ENCODE data around the gene ASIP.

Gene ASIP

DNA sequence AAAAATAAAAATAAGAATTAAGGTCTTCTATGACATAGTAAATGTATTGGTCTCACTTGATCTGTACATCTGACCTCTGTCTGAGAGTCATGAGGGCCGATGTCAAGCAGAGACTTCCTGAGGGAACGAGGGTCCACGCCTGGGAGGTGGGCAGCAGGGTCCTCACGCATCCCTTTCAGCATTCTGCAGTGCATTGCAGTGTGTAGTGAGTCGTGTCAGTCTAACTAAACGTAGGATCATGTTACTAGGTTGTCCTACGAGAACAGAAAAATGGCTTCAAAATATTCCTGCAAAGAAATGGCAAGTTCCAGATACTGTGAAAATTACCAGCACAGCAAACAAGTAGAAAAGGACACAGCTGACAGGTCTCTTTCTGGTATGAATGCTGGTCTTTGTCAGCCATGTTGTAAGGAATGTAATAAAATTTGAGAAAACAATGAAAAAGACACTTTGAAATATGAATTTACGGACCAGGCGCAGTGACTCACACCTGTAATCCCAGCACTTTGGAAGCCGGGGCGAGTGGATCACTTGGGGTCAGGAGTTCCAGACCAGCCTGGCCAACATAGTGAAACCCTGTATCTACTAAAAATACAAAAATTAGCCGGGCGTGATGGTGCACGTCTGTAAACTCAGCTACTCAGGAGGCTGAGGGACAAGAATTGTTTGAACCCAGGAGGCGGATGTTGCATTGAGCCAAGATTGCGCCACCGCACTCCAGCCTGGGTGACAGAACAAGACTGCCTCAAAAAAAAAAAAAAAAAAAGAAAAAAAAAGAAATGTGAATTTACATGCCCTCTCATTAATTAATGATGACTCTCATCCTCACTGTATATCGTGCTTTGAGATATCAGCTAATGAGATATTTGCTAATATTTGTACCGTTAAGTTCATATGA is 64.4 kb downstream of the ASIP start:
- Histone ChIP-seq H3K27me3 (ENCODE audit: control insufficient read depth in 1 of 2, insufficient read depth in 2 of 2, low read length in 2 of 2) (no peaks in the 10 kb centered on the region), H3K9ac (ENCODE audit: low read depth in 1 of 2, low read length in 2 of 2) (no peak overlapping the region), H3K36me3 (ENCODE audit: control insufficient read depth in 1 of 2, insufficient read depth in 2 of 2, low read length in 2 of 2) (no peaks in the 10 kb centered on the region), H3K27ac (ENCODE audit: low read depth, low read length) (no peak overlapping the region), H3K9me3 (ENCODE audit: control insufficient read depth in 1 of 2, low read length in 2 of 2) (no peaks in the 10 kb centered on the region), H3K4me1 (ENCODE audit: control insufficient read depth in 1 of 2, insufficient read depth in 2 of 2, low read length in 2 of 2) (peaks cover 22 to 23% of the 10 kb centered on the region in 2 donors), H3K4me3 (ENCODE audit: low read depth in 1 of 2, low read length in 2 of 2) (no peak overlapping the region)

DNA sequence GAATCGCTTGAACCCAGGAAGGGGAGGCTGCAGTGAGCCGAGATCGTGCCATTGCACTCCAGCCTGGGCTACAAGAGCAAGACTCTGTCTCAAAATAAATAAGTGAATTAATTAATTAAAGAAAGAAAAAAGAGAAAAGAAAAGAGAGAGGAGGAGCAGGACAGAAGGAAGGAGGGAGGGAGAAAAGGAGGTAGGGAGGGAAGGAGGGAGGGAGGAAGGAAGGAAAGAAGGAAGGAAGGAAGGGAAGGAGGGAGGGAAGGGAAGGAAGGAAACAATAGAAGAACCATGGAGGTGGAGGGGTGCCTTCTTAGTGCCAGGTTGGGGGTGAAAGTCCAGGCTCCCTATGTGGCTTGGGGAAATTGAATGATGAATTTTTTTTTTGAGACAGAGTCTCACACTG is 68.5 kb downstream of the ASIP start:
- Histone ChIP-seq H3K27me3 (ENCODE audit: control insufficient read depth in 1 of 2, insufficient read depth in 2 of 2, low read length in 2 of 2) (peaks cover 0 to 9% of the 10 kb centered on the region in 2 donors), H3K9me3 (ENCODE audit: control insufficient read depth in 1 of 2, low read length in 2 of 2) (no peaks in the 10 kb centered on the region), H3K36me3 (ENCODE audit: control insufficient read depth in 1 of 2, insufficient read depth in 2 of 2, low read length in 2 of 2) (no peaks in the 10 kb centered on the region), H3K4me3 (ENCODE audit: low read depth in 1 of 2, low read length in 2 of 2) (no peak overlapping the region), H3K9ac (ENCODE audit: low read depth in 1 of 2, low read length in 2 of 2) (no peak overlapping the region), H3K4me1 (ENCODE audit: control insufficient read depth in 1 of 2, insufficient read depth in 2 of 2, low read length in 2 of 2) (peaks cover 18 to 24% of the 10 kb centered on the region in 2 donors), H3K27ac (ENCODE audit: low read depth, low read length) (no peak overlapping the region)

DNA sequence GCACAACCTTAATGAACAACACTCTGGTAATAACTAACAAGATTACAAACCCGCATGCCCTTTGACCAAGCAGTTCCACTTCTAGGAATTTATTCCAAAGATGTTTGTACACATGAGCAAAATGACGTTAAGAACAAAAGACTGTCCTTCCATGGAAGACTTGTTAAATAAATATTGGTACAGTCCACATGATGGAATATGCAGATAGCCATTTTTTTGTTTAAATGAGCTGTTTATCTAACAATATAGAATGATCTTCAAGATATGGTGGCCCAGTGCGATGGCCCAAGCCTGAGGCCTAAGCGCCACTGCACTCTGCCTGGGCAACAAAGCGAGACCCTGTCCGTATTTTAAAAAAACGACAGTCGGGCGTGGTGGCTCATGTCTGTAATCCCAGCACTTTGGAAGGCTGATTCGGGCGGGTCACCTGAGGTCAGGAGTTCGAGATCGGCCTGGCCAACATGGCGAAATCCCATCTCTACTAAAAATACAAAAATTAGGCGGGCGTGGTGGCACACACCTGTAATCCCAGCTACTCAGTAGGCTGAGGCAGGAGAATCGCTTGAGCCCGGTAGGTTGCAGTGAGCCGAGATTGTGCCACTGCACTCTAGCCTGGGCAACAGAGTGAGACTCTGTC is 69.4 kb downstream of the ASIP start:
- Histone ChIP-seq H3K4me3 (ENCODE audit: low read depth in 1 of 2, low read length in 2 of 2) (peak overlapping the region; percentile 28 to 44), H3K9ac (ENCODE audit: low read depth in 1 of 2, low read length in 2 of 2) (peak overlapping the region in 1 of 2 donors; percentile 38), H3K36me3 (ENCODE audit: control insufficient read depth in 1 of 2, insufficient read depth in 2 of 2, low read length in 2 of 2) (no peaks in the 10 kb centered on the region), H3K27me3 (ENCODE audit: control insufficient read depth in 1 of 2, insufficient read depth in 2 of 2, low read length in 2 of 2) (peaks cover 0 to 9% of the 10 kb centered on the region in 2 donors), H3K4me1 (ENCODE audit: control insufficient read depth in 1 of 2, insufficient read depth in 2 of 2, low read length in 2 of 2) (peaks cover 18 to 24% of the 10 kb centered on the region in 2 donors), H3K27ac (ENCODE audit: low read depth, low read length) (peak overlapping the region; percentile 46), H3K9me3 (ENCODE audit: control insufficient read depth in 1 of 2, low read length in 2 of 2) (no peaks in the 10 kb centered on the region)

DNA sequence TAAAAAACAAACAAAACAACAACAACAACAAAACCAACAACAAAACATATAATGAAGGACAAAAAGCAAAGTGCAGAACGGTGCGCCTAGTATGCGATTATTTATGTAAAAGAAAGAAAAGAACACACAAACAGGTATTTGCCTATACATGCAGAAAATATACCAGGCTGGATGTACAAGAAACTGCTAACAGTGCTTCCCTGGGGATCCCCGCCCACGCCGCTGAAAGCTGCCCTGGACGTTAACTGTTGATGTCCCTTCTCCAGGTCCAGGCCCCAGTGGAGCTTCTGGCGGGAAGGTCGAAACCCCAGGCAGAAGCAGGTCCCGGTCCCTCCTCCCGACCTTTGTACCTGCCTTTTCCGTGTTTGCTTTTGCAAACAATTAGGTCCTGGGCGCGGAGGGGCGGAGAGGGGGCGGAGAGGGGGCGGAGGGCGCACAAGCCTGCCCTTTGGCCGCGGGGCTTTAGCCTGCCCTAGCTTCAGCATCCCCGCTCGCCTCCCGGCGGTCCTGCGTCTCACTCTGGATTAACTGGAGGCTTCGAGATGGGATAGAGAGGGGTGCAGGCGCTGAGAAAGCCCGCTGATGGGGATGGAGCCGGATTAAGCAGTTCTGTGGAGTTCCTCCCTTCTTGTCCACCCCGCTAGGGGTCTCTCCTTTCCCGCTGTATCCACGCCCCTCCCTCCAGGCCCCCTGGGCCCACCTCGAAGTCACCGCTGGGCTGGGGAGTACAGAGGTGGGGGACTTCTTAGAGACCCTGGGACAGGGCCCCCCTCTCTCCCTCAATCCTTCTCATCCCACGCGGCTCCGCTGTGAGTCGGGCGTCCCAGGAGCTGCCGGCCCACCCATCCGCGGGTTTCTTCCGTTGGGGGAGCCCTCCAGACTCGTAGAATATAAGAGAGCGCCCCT is 70.1 kb downstream of the ASIP start:
- Histone ChIP-seq H3K27me3 (ENCODE audit: control insufficient read depth in 1 of 2, insufficient read depth in 2 of 2, low read length in 2 of 2) (peaks cover 0 to 9% of the 10 kb centered on the region in 2 donors), H3K27ac (ENCODE audit: low read depth, low read length) (peak overlapping the region; percentile 46), H3K9ac (ENCODE audit: low read depth in 1 of 2, low read length in 2 of 2) (peak overlapping the region; percentile 38 to 49), H3K36me3 (ENCODE audit: control insufficient read depth in 1 of 2, insufficient read depth in 2 of 2, low read length in 2 of 2) (no peaks in the 10 kb centered on the region), H3K4me3 (ENCODE audit: low read depth in 1 of 2, low read length in 2 of 2) (peak overlapping the region; percentile 61 to 65), H3K4me1 (ENCODE audit: control insufficient read depth in 1 of 2, insufficient read depth in 2 of 2, low read length in 2 of 2) (peaks cover 18 to 24% of the 10 kb centered on the region in 2 donors), H3K9me3 (ENCODE audit: control insufficient read depth in 1 of 2, low read length in 2 of 2) (no peaks in the 10 kb centered on the region)

DNA sequence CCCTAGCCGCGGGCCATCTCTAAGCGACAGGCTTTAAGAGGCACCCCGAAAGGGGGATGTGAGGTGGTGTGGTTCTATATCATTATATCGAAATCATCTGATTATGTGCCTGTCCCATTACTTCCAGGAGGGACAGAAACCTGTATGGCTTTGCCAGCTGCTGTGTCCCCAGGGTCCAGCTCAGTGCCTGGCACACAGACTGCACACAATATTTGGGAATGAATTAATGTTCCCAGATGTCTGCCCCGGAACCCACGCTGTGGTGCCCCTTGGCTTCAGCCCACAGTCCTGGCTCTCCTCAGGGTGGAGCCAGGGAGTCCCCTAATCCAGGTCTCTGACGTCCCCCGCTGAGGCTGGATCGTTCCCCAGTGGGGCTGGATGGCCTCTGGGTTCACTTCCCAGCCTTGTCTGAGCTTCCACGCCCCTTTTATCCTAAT is 70.8 kb downstream of the ASIP start:
- H3K9ac ChIP-seq (ENCODE audit: low read depth in 1 of 2, low read length in 2 of 2) = peak overlapping the region; percentile 5 to 49

DNA sequence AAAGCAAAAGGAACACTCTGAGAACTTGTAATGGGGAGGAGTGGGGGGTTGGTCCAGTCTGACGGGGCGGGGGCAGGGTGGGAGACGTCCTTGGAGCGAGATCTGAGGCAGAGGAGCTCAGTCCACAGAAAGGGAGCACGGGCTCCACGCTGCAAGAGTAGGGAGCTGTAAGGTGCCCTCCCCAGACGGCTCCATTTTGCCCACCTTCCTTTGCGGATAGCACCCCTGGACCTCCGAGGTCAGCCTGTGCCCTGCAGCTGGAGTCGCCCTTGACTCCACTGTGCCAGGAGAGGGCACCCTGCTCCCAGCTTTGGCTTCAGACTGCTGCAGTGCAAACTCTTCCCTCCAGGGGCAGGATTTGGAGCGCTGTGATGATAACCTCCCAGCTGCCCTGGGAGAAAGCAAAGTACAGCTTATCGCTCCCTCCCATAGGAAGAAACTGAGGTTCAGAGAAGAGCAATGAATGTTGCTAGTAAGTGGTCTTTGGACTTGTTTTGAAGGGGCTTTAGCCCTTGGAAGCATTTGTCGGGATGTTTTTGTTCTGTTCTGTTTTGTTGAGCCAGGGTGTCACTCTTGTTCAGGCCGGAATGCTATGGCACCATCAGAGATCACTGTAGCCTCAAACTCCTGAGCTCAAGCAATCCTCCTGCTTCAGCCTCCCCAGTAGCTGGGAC is 71.5 kb downstream of the ASIP start:
- Histone ChIP-seq H3K4me3 (ENCODE audit: low read depth in 1 of 2, low read length in 2 of 2) (peak overlapping the region; percentile 61 to 65), H3K27ac (ENCODE audit: low read depth, low read length) (no peak overlapping the region), H3K4me1 (ENCODE audit: control insufficient read depth in 1 of 2, insufficient read depth in 2 of 2, low read length in 2 of 2) (peaks cover 18 to 24% of the 10 kb centered on the region in 2 donors), H3K9ac (ENCODE audit: low read depth in 1 of 2, low read length in 2 of 2) (peak overlapping the region; percentile 49 to 51), H3K27me3 (ENCODE audit: control insufficient read depth in 1 of 2, insufficient read depth in 2 of 2, low read length in 2 of 2) (peaks cover 0 to 9% of the 10 kb centered on the region in 2 donors), H3K36me3 (ENCODE audit: control insufficient read depth in 1 of 2, insufficient read depth in 2 of 2, low read length in 2 of 2) (no peaks in the 10 kb centered on the region), H3K9me3 (ENCODE audit: control insufficient read depth in 1 of 2, low read length in 2 of 2) (no peaks in the 10 kb centered on the region)

More for the DNA sequence above, 70.8 kb downstream of the ASIP start:
- Histone ChIP-seq H3K4me3 (ENCODE audit: low read depth in 1 of 2, low read length in 2 of 2) (peak overlapping the region; percentile 61 to 65), H3K27ac (ENCODE audit: low read depth, low read length) (no peak overlapping the region), H3K9me3 (ENCODE audit: control insufficient read depth in 1 of 2, low read length in 2 of 2) (no peaks in the 10 kb centered on the region), H3K27me3 (ENCODE audit: control insufficient read depth in 1 of 2, insufficient read depth in 2 of 2, low read length in 2 of 2) (peaks cover 0 to 9% of the 10 kb centered on the region in 2 donors), H3K4me1 (ENCODE audit: control insufficient read depth in 1 of 2, insufficient read depth in 2 of 2, low read length in 2 of 2) (peaks cover 18 to 24% of the 10 kb centered on the region in 2 donors), H3K36me3 (ENCODE audit: control insufficient read depth in 1 of 2, insufficient read depth in 2 of 2, low read length in 2 of 2) (no peaks in the 10 kb centered on the region)

DNA sequence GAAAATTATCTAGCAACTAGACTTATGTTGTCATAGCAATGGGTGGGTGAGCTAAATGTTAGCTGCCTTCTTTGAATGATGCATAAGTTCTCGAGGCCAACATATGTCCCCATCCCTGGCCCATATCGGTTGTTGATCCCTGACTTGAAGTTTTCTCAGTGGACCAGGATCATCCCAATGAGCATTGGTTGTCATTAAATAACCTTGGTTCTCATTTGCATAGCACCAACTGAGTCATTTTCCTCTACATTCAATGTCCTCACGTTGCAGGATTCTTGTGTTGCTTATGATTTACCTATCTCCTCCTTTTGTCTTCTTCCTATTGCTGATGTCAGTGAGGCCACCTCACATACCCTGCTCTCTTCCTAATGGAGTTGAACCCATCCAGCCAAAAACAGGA is 74.0 kb downstream of the ASIP start:
- Histone ChIP-seq H3K27me3 (ENCODE audit: control insufficient read depth in 1 of 2, insufficient read depth in 2 of 2, low read length in 2 of 2) (peaks cover 0 to 9% of the 10 kb centered on the region in 2 donors), H3K4me3 (ENCODE audit: low read depth in 1 of 2, low read length in 2 of 2) (no peak overlapping the region), H3K9ac (ENCODE audit: low read depth in 1 of 2, low read length in 2 of 2) (no peak overlapping the region), H3K4me1 (ENCODE audit: control insufficient read depth in 1 of 2, insufficient read depth in 2 of 2, low read length in 2 of 2) (peaks cover 18 to 21% of the 10 kb centered on the region in 2 donors), H3K36me3 (ENCODE audit: control insufficient read depth in 1 of 2, insufficient read depth in 2 of 2, low read length in 2 of 2) (no peaks in the 10 kb centered on the region), H3K27ac (ENCODE audit: low read depth, low read length) (no peak overlapping the region), H3K9me3 (ENCODE audit: control insufficient read depth in 1 of 2, low read length in 2 of 2) (no peaks in the 10 kb centered on the region)

DNA sequence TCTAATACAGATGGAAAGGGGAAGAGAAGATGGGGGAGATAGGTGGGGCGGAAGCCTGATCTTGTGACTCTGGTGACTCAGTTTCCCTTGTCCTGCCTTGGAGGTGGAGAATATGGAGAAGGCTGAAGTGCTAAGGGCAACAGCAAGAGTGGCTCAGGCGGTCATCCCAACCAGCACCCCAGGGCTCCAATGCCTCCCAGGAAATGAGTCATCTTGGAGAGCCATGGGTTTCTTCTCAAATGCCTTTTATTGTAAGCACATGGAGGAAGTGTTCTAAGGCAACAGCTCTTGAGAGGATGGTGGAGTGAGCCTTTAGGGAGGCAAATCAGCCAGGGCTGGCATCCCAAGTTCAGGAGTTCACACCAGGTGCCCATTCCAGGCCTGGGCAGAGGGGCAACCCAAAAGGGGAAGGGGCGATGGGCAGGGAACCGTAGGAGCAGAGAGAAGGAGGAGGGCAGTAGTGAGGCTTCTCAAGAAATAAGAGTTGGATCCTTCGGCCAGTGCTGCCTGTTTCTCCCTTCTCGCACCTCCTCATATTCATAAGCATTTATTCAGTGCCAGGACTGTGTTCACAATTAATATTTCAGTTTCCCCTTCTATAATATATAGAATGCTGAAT is 75.1 kb downstream of the ASIP start:
- Histone ChIP-seq H3K4me1 (ENCODE audit: control insufficient read depth in 1 of 2, insufficient read depth in 2 of 2, low read length in 2 of 2) (peaks cover 12 to 14% of the 10 kb centered on the region in 2 donors), H3K9ac (ENCODE audit: low read depth in 1 of 2, low read length in 2 of 2) (no peak overlapping the region), H3K9me3 (ENCODE audit: control insufficient read depth in 1 of 2, low read length in 2 of 2) (no peaks in the 10 kb centered on the region), H3K27me3 (ENCODE audit: control insufficient read depth in 1 of 2, insufficient read depth in 2 of 2, low read length in 2 of 2) (peaks cover 0 to 9% of the 10 kb centered on the region in 2 donors), H3K36me3 (ENCODE audit: control insufficient read depth in 1 of 2, insufficient read depth in 2 of 2, low read length in 2 of 2) (no peaks in the 10 kb centered on the region), H3K27ac (ENCODE audit: low read depth, low read length) (no peak overlapping the region), H3K4me3 (ENCODE audit: low read depth in 1 of 2, low read length in 2 of 2) (no peak overlapping the region)

Measured in duodenal mucosa (tissue), 2 donors.